Gastroesophageal sphincter (tissue), 3 donors: ENCODE measurements around the gene ERAL1.

Source experiments
- POLR2AphosphoS5 ChIP-seq: sonication (generic); formaldehyde crosslinking; IDR thresholded peaks from one replicate; pipeline ENCODE4 v1.6.1; 2017; ENCODE audit warnings: antibody characterized with exemption
- TF ChIP-seq, protein P1 (sequence below), 4 experiments: fragments of 200-600 bp in 2 of 4; fragments of 450-650 bp in 2 of 4; sonication (generic) in 1 of 4; IDR thresholded peaks; one replicate each; pipeline ENCODE4 v1.5.1; 2017 to 2019; ENCODE audit warnings: antibody characterized with exemption in 4 of 4, mild to moderate bottlenecking in 2 of 4, moderate library complexity in 2 of 4

GRCh38 chr17:28856028-28856574 is 1.3 kb downstream of the ERAL1 start:
- TF ChIP-seq, protein P1, sequence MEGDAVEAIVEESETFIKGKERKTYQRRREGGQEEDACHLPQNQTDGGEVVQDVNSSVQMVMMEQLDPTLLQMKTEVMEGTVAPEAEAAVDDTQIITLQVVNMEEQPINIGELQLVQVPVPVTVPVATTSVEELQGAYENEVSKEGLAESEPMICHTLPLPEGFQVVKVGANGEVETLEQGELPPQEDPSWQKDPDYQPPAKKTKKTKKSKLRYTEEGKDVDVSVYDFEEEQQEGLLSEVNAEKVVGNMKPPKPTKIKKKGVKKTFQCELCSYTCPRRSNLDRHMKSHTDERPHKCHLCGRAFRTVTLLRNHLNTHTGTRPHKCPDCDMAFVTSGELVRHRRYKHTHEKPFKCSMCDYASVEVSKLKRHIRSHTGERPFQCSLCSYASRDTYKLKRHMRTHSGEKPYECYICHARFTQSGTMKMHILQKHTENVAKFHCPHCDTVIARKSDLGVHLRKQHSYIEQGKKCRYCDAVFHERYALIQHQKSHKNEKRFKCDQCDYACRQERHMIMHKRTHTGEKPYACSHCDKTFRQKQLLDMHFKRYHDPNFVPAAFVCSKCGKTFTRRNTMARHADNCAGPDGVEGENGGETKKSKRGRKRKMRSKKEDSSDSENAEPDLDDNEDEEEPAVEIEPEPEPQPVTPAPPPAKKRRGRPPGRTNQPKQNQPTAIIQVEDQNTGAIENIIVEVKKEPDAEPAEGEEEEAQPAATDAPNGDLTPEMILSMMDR (IDR thresholded peaks at IDR 0.05), result no peak
- no peak for TF ChIP-seq POLR2AphosphoS5
